Embryonic facial prominence (tissue), 1 donor: ENCODE data around the gene HSD17B10.
A peak's percentile ranks its signal among the peaks of the same experiment; 100 is the strongest.
"Not testable (repeated sequence)": the region's sequence is repeated elsewhere in the genome, so short reads cannot be mapped to it uniquely, and the experiment has no call there.

Source experiments
- DNase-seq: peaks from one replicate; pipeline ENCODE4 v3.0.0-alpha.2; 2016; ENCODE audit errors: extremely low spot score

Gene HSD17B10

GRCh38 chrX:53437206-53437605 is 3.0 kb upstream of the HSD17B10 start:
- DNase-seq: no peak

DNA sequence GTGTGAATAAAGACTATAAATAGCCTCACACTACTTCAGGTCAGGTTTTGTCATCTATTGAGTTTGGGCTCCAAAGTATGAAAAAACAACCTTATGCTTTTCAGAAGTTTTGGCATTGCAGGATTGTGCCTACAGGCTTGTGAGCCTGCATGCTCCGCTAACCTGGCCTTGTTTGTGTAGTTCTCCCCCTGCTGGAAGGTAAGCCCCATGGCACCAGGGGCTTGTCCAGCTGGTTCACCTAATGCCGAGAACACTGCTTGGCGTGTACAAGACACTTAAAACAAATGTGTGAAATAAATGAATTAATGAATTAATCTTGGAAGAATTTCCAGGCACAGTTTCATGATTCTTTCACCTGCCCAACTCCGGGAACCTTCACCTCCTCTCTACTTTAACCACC is 1.8 kb upstream of the HSD17B10 start:
- DNase-seq: peak; percentile 20

DNA sequence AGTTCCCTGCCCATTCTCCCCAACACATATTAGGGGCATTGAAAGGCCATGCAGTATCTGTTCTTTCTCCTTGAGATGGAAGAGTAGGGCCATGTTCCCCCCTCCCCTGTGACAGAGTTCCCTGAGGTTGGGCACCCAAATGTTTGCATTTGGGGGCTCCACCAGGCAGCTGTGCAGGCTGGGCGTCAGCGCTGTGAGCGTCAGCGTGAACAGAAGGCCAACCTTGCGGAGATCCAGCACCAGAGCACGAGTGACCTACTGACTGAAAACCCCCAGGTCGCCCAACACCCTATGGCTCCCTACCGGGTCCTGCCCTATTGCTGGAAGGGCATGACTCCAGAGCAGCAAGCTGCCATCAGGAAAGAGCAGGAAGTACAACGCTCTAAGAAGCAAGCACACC is 3.9 kb downstream of the HSD17B10 start:
- no peak for DNase-seq

- no peak for DNase-seq
Measured at GRCh38 chrX:53429755-53430154, 4.4 kb downstream of the HSD17B10 start.

- DNase-seq: no peak
Measured at GRCh38 chrX:53422861-53423306, 11.3 kb downstream of the HSD17B10 start, which contains the start of gene RIBC1. Gene RIBC1 (plus strand): TSS chrX:53422873. CDS start chrX:53426277, 3,404 bp downstream.

GRCh38 chrX:53422086-53422860 is 11.9 kb downstream of the HSD17B10 start, which contains the start of gene SMC1A:
Gene SMC1A (minus strand): TSS chrX:53422654. CDS start chrX:53422600, 54 bp downstream.
- DNase-seq: peak; percentile 89

GRCh38 chrX:53421772-53422085 is 12.4 kb downstream of the HSD17B10 start:
- DNase-seq: peak; percentile 7

GRCh38 chrX:53421125-53421524 is 13.0 kb downstream of the HSD17B10 start:
- no peak for DNase-seq

DNA sequence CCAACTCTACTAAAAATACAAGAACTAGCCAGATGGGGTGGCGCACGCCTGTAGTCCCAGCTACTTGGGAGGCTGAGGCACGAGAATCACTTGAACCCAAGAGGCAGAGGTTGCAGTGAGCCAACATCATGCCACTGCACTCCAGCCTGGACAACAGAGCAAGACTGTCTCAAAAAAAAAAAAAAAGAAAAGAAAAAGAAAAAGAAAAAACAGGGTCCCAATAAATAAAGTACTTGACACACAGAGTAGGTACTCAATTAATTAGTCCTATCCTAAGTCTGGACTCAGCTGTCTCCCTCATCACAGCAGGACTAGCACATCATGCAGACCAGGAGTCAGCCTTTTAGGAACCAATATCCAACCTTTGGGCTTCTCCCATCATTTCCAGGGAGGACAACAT is 13.8 kb downstream of the HSD17B10 start:
- not testable (repeated sequence) for DNase-seq

DNA sequence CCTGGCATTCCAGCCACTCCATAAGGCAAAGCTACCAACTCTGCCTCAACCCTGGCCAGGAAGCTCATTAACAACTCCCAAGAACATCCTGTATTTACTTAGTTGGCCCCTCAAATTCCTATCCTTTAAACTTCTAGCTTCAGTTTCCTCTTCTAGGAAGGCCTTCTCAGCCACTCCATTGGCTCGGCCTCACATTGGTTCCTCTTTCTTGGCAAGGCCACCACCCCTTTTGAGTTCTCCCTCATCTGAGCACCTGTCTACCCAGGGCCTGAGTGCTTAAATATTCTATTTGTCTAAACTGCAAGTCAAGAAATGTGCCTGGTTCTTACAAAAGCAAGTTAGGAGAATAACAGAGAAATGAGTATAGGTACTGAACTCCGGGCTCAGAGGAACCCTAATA is 21.7 kb downstream of the HSD17B10 start:
- DNase-seq: no peak

DNA sequence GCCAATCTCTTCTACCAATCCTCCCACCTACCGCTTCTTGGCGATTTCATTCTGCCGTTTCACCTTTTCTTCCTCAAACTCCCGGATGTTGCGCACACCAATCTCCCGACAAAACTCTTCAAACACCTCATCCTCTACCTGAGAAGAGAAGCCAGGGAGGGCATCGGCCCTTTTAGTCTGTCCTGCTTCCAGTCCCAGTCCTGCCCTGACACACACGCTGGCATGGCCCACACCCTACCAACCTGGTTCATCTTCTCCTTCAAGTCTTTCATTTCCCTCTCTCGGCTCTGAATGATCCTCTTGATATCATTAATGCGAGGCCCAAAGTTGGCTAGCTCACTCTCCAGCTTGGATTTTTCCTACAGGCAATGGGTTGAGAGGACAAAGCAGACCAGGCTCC is 30.6 kb downstream of the HSD17B10 start:
- DNase-seq: no peak

DNA sequence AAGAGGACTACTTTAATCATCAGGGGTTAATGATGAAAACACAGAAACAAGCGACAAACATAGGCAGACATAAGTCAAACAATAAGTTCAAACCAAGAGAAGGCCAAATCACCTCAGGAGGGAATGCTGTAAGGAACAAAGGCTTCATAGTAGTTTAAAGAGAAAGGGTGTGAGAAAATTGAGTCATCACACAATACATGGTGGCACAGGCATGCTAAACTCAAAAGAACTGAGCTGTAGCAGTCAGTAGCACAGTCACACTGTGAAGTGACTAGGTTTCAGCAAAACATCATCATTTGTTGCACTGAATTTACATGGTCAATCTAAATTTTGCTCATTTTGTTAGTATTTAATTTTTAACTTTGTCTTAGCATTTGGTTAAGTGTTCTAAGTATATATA is 36.0 kb downstream of the HSD17B10 start:
- DNase-seq: no peak

DNA sequence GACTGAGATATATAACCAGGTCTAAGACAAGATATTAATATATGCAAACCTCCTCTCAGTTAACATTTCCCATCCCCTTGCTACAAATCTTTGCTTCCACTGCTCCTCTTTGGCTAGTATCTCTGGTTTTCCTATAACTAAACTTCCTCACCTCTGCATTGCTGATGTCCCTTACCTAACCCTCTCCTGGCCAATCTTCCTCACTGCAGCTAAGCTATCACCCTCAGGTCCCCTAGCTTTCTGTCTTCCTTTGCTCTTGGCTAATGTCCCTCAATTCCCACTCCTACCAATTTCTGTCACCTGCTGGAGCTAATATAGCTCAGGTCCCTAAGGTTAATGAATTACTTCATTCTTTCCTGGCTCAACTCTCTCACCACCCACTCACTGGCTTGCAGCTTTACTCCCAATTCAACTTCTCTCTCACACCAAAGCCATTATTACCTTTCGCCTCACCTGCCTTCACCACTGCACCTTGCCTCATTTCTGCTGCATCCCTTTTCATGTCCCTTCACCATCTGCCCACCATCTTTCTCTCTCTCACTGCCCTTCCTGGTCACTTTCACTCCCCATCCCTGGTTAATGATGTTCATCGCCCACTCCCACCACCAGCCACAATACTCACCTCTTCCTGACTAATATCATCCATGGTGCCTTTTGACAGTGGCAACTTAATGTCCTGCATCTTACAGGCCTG is 38.4 kb downstream of the HSD17B10 start:
- DNase-seq: no peak

DNA sequence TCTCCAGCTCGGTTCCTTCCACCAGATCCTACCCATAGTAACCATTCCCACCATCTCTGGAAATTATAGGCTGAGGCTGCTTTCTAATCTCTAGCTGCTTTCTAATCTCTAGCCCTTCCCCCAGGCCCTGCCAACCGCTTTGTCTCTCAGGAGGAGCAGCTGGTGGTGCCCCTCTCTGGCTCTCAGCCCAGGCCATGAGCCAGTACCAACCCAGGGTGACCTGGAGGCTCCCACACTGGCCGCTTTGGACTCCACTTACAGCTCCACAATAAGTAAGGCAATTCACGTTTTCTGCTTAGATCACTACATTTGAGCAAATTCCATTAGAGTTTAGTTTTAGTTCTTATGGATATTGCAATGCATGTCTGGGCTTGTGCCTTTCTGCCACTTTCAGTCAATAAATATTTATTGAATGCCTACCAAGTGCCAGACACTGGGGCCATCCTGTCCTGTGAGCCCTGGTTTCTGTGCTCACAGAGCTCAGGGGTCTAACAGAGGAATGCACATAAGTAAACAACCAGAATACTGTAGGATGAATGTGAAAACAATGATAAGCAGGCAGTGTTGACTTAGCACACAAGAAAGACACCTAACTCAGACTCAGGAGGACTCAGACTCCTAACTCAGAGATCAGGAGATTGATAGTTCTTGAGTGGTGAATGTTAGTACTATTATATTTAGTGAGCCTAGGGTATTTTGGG is 50.6 kb downstream of the HSD17B10 start:
- DNase-seq: no peak
